ENCODE data around the gene GAST.
"Not testable (repeated sequence)": the region's sequence is repeated elsewhere in the genome, so short reads cannot be mapped to it uniquely, and the experiment has no call there.

The GAST gene, protein sequence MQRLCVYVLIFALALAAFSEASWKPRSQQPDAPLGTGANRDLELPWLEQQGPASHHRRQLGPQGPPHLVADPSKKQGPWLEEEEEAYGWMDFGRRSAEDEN

GRCh38 chr17:41711669-41712400 is at the start of gene GAST:
GAST (plus strand) TSS chr17:41712331; CDS start chr17:41715437, 3,106 bp downstream.
- no peak within 1 kb of the TSS for H3K4me3 Mint-ChIP-seq

DNA sequence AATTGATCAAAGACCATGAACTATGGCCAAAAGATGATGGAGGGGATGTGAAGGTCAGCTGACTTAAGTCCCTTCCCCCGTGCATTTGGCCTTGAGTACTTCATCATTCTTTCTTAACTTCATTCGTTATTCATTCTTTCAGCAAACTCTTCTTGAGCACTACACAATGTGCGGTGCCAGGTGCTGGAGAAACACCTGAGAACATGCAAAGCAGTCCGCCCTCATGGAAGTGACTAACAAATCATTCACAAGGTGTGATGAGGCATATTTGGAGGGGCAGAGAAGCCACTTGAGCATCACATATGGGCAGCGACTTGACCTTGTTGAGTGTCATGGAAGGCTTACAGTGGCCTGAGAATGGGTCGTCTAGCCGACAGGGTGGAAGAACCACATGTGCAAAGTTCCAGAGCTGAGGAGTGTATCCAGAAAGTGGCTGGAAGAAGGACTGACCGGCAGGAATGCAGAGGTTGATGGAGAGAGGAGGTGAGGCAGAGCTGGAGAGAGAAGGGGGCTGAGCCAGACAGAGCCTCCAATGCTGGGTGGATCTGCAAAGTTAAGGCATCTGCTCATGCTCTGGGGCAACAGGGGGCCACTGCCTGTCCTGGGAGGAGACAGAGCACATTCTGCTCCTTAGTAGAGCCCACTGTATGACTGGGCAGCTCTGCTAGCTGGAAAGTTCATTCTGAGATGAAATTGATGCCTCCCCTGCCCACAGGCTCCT is 48.5 kb upstream of the GAST start:
- Mint-ChIP-seq H3K27ac (no peak overlapping the region), H3K4me1 (ENCODE audit: low read depth) (peaks cover 24% of the 10 kb centered on the region), H3K27me3 (ENCODE audit: low read depth) (peaks cover 10% of the 10 kb centered on the region), H3K36me3 (ENCODE audit: low read depth) (no peaks in the 10 kb centered on the region), H3K4me3 (no peak overlapping the region), H3K9me3 (no peaks in the 10 kb centered on the region)

More at GRCh38 chr17:41711669-41712400, at the start of gene GAST:
- Mint-ChIP-seq H3K9me3 (no peaks in the 10 kb centered on the region), H3K36me3 (ENCODE audit: low read depth) (no peaks in the 10 kb centered on the region), H3K4me1 (ENCODE audit: low read depth) (peaks cover 4% of the 10 kb centered on the region), H3K27me3 (ENCODE audit: low read depth) (peaks cover 20% of the 10 kb centered on the region), H3K27ac (no peak within 1 kb of the TSS)

GRCh38 chr17:41664172-41664457 is 48.0 kb upstream of the GAST start:
- H3K36me3 Mint-ChIP-seq (ENCODE audit: low read depth): no peaks in the 10 kb centered on the region
- H3K9me3 Mint-ChIP-seq: no peaks in the 10 kb centered on the region
- no peak overlapping the region for H3K27ac Mint-ChIP-seq
- H3K27me3 Mint-ChIP-seq (ENCODE audit: low read depth): peaks cover 10% of the 10 kb centered on the region
- no peak overlapping the region for H3K4me3 Mint-ChIP-seq
- peaks cover 26% of the 10 kb centered on the region for H3K4me1 Mint-ChIP-seq (ENCODE audit: low read depth)

GRCh38 chr17:41664587-41665565 is 47.3 kb upstream of the GAST start:
- peaks cover 10% of the 10 kb centered on the region for H3K27me3 Mint-ChIP-seq (ENCODE audit: low read depth)
- peak overlapping the region; percentile 75 for H3K4me3 Mint-ChIP-seq
- no peak overlapping the region for H3K27ac Mint-ChIP-seq
- H3K36me3 Mint-ChIP-seq (ENCODE audit: low read depth): no peaks in the 10 kb centered on the region
- H3K4me1 Mint-ChIP-seq (ENCODE audit: low read depth): peaks cover 33% of the 10 kb centered on the region
- no peaks in the 10 kb centered on the region for H3K9me3 Mint-ChIP-seq

DNA sequence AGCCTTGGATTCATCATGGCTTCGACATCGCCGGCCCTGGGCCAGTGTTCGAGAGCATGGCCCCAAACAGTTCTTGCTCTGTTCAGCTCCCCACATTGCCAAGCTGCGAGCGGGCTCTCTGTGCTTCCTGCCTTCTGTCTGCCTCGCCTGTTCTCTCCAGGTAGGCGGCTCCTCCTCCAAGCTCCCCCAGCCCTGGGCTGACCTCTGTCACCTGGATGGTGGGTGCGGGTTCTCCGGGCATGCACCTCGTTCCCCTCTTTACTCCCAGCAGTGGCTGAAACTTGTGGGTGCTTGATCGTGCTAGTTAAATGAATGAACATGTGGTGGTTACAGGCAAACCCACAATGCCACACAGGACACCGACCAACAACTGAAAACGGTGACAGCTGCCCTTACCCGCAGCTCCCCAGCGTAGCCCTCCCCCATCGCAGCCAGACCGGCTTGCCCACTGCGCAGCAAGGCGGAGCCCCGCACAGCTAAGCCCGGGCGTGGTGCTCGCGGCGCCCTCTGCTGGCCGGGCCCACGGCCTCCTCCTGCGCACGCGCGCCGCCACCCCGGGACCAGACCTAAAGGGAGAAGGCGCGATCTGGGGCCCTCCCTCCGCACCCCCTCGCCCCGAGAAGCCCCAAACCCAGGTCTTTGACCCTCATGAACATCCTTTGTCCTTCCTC is 46.4 kb upstream of the GAST start:
- H3K4me3 Mint-ChIP-seq: peak overlapping the region; percentile 75
- peak overlapping the region; percentile 94 for H3K27ac Mint-ChIP-seq
- H3K27me3 Mint-ChIP-seq (ENCODE audit: low read depth): peaks cover 10% of the 10 kb centered on the region
- peaks cover 36% of the 10 kb centered on the region for H3K4me1 Mint-ChIP-seq (ENCODE audit: low read depth)
- H3K9me3 Mint-ChIP-seq: no peaks in the 10 kb centered on the region
- no peaks in the 10 kb centered on the region for H3K36me3 Mint-ChIP-seq (ENCODE audit: low read depth)

GRCh38 chr17:41666237-41666641 is 45.9 kb upstream of the GAST start:
- Mint-ChIP-seq H3K27me3 (ENCODE audit: low read depth) (peaks cover 10% of the 10 kb centered on the region), H3K4me3 (peak overlapping the region; percentile 75), H3K36me3 (ENCODE audit: low read depth) (peaks cover 2% of the 10 kb centered on the region), H3K9me3 (no peaks in the 10 kb centered on the region), H3K27ac (peak overlapping the region; percentile 94), H3K4me1 (ENCODE audit: low read depth) (peaks cover 36% of the 10 kb centered on the region)

- H3K27ac Mint-ChIP-seq: peak overlapping the region; percentile 94
- H3K27me3 Mint-ChIP-seq (ENCODE audit: low read depth): peaks cover 10% of the 10 kb centered on the region
- H3K36me3 Mint-ChIP-seq (ENCODE audit: low read depth): peaks cover 3% of the 10 kb centered on the region
- H3K4me1 Mint-ChIP-seq (ENCODE audit: low read depth): peaks cover 36% of the 10 kb centered on the region
- no peaks in the 10 kb centered on the region for H3K9me3 Mint-ChIP-seq
- H3K4me3 Mint-ChIP-seq: peak overlapping the region; percentile 75
Observed at GRCh38 chr17:41666708-41667279, 45.3 kb upstream of the GAST start.

GRCh38 chr17:41667280-41668041 is 44.7 kb upstream of the GAST start:
- Mint-ChIP-seq H3K9me3 (no peaks in the 10 kb centered on the region), H3K36me3 (ENCODE audit: low read depth) (peaks cover 3% of the 10 kb centered on the region), H3K27ac (peak overlapping the region; percentile 94), H3K27me3 (ENCODE audit: low read depth) (peaks cover 10% of the 10 kb centered on the region), H3K4me3 (peak overlapping the region; percentile 73), H3K4me1 (ENCODE audit: low read depth) (peaks cover 38% of the 10 kb centered on the region)

GRCh38 chr17:41672153-41672552 is 40.0 kb upstream of the GAST start:
- Mint-ChIP-seq H3K4me1 (ENCODE audit: low read depth) (peaks cover 42% of the 10 kb centered on the region), H3K27me3 (ENCODE audit: low read depth) (no peaks in the 10 kb centered on the region), H3K27ac (peak overlapping the region; percentile 42), H3K36me3 (ENCODE audit: low read depth) (peaks cover 5% of the 10 kb centered on the region), H3K9me3 (no peaks in the 10 kb centered on the region), H3K4me3 (no peak overlapping the region)

- not testable (repeated sequence) for H3K27me3 Mint-ChIP-seq (ENCODE audit: low read depth); H3K4me3 Mint-ChIP-seq; H3K9me3 Mint-ChIP-seq
- peak overlapping the region; percentile 73 for H3K27ac Mint-ChIP-seq
- H3K36me3 Mint-ChIP-seq (ENCODE audit: low read depth): peaks cover 11% of the 10 kb centered on the region
- H3K4me1 Mint-ChIP-seq (ENCODE audit: low read depth): peaks cover 47% of the 10 kb centered on the region
Observed at GRCh38 chr17:41675157-41676057, 36.7 kb upstream of the GAST start.

DNA sequence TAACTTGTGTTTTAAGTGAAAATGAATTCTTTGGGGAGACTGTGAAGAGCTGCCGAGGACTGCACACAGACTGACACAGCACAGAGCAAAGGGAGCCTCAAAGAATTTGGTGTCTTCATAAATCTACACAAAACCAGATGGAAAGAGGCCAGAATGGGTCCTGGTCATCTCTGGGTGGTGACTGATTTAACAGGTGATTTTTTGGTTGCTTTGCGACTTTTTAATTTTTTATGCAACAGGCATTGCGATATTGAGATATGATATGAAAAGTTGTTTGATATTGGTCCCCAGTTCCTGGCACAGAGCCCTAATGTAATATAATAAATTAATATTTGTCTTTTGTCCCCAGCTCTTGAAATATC is 36.1 kb upstream of the GAST start:
- peak overlapping the region; percentile 73 for H3K27ac Mint-ChIP-seq
- H3K27me3 Mint-ChIP-seq (ENCODE audit: low read depth): no peaks in the 10 kb centered on the region
- H3K9me3 Mint-ChIP-seq: no peaks in the 10 kb centered on the region
- H3K4me3 Mint-ChIP-seq: no peak overlapping the region
- peaks cover 11% of the 10 kb centered on the region for H3K36me3 Mint-ChIP-seq (ENCODE audit: low read depth)
- H3K4me1 Mint-ChIP-seq (ENCODE audit: low read depth): peaks cover 49% of the 10 kb centered on the region

- peak overlapping the region; percentile 97 for H3K27ac Mint-ChIP-seq
- H3K27me3 Mint-ChIP-seq (ENCODE audit: low read depth): no peaks in the 10 kb centered on the region
- peaks cover 48% of the 10 kb centered on the region for H3K4me1 Mint-ChIP-seq (ENCODE audit: low read depth)
- peak overlapping the region; percentile 86 for H3K4me3 Mint-ChIP-seq
- no peaks in the 10 kb centered on the region for H3K9me3 Mint-ChIP-seq
- peaks cover 8% of the 10 kb centered on the region for H3K36me3 Mint-ChIP-seq (ENCODE audit: low read depth)
Observed at GRCh38 chr17:41678411-41678906, 33.7 kb upstream of the GAST start.

Data from T-helper 1 cell treated with Interleukin-12 subunit alpha and Interleukin-12 subunit beta and Interleukin-4 antibody, amounts not matched to agents 30 μg/mL and 1 μg/mL, for 36 hours (primary cell).